Ascending aorta (tissue), 2 donors: ENCODE results near the gene KIAA1671. TPM values are rescaled to one million over a fixed set of nuclear protein-coding genes. Genes with fewer than 3 reads are reported as not detected.

Experiments
- DNase-seq, 2 donors: peaks; one replicate each; pipeline ENCODE4 v3.0.0-alpha.2; 2019; ENCODE audit warnings: low spot score in 2 of 2
- H3K27ac ChIP-seq, 2 donors: fragments of 200-600 bp; sonication (generic); one replicate each; pipeline ENCODE4 v1.5.1; 2016 to 2017; ENCODE audit warnings: mild to moderate bottlenecking in 1 of 2
- H3K27me3 ChIP-seq: fragments of 200-600 bp; sonication (generic); one replicate; pipeline ENCODE4 v1.5.1; 2017
- H3K36me3 ChIP-seq, 2 donors: fragments of 200-600 bp; sonication (generic); one replicate each; pipeline ENCODE4 v1.5.1; 2016
- H3K4me1 ChIP-seq, 2 donors: fragments of 200-600 bp; sonication (generic); one replicate each; pipeline ENCODE4 v1.5.1; 2016 to 2017; ENCODE audit warnings: mild to moderate bottlenecking in 1 of 2
- H3K4me3 ChIP-seq, 2 donors: fragments of 200-600 bp; sonication (generic); one replicate each; pipeline ENCODE4 v1.5.1; 2016 to 2017; ENCODE audit warnings: mild to moderate bottlenecking in 1 of 2
- H3K9me3 ChIP-seq, 2 donors: fragments of 200-600 bp; sonication (generic); one replicate each; pipeline ENCODE4 v1.5.1; 2016
- intact Hi-C: fragments of 100-400 bp; cut with DNase I; formaldehyde crosslinking; loops from one replicate; pipeline ENCODE4 v1.15.1; 2023
- total RNA-seq: library from RNA; depleted of rRNA; stranded (reverse); fragments of >200 nt; gene quantifications from one replicate; pipeline ENCODE4 v1.1.0, GENCODE V29; 2016
- TF ChIP-seq, protein P1 (sequence below), 3 experiments: fragments of 200-600 bp in 2 of 3; fragments of 450-650 bp in 1 of 3; sonication (generic) in 2 of 3; IDR thresholded peaks; one replicate each; pipeline ENCODE4 v1.5.1; 2016 to 2019; ENCODE audit warnings: antibody characterized with exemption in 3 of 3, mild to moderate bottlenecking in 1 of 3, moderate library complexity in 1 of 3

The KIAA1671 gene
- total RNA-seq, 1 donor from 2014 or later = 79.0 TPM

DNA sequence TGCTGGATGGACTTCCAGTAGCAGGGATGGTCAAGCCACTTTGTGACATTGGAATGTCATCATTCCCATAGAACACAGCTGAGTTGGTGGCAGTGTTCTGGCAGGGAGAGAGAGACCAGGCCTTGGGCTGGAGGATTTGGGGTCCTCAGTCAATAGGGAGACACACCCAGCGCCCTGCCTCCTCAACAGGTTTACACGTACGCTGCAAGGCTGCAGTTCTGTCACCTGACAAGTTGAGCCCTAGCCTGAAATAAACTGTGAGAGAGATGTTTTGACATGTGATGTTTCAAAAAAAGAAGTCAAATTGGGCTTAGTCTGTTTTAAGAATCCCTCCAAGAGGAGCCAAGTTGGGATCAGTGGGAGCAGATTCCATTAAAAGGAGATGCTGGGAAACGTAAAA is 204.2 kb downstream of the KIAA1671 start:
- H3K4me1 ChIP-seq = peaks cover 0 to 29% of the 10 kb centered on the region in 2 donors
- TF ChIP-seq, protein P1, sequence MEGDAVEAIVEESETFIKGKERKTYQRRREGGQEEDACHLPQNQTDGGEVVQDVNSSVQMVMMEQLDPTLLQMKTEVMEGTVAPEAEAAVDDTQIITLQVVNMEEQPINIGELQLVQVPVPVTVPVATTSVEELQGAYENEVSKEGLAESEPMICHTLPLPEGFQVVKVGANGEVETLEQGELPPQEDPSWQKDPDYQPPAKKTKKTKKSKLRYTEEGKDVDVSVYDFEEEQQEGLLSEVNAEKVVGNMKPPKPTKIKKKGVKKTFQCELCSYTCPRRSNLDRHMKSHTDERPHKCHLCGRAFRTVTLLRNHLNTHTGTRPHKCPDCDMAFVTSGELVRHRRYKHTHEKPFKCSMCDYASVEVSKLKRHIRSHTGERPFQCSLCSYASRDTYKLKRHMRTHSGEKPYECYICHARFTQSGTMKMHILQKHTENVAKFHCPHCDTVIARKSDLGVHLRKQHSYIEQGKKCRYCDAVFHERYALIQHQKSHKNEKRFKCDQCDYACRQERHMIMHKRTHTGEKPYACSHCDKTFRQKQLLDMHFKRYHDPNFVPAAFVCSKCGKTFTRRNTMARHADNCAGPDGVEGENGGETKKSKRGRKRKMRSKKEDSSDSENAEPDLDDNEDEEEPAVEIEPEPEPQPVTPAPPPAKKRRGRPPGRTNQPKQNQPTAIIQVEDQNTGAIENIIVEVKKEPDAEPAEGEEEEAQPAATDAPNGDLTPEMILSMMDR (IDR thresholded peaks at IDR 0.05) = no peak
- no peaks in the 10 kb centered on the region for H3K9me3 ChIP-seq
- H3K27me3 ChIP-seq = no peaks in the 10 kb centered on the region
- intact Hi-C loops = no loop called here
- H3K27ac ChIP-seq = no peak overlapping the region
- no peak for DNase-seq
- peaks cover 0 to 7% of the 10 kb centered on the region in 2 donors for H3K36me3 ChIP-seq
- no peak overlapping the region for H3K4me3 ChIP-seq

DNA sequence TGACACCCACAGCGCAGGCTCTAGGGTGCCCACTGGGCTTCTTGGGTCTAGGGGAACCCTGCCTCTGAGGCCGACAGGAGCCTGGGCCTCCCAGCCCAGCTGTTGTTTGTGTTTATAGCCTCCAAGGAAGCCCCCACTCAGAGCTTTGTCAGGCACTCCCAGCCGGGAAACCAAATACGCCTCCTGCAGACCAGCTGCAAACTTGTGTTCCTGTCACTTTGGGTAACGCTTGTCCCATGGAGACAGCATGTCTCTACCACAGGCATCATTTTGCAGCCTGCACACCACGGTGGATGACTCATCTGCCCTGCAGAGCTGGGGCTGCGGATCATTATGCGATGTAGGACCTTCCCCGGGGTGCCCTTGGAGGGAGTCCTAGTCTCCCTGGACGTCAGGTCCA is 206.5 kb downstream of the KIAA1671 start:
- Histone ChIP-seq H3K9me3 (no peaks in the 10 kb centered on the region), H3K27me3 (no peaks in the 10 kb centered on the region), H3K4me3 (no peak overlapping the region), H3K36me3 (peaks cover 0 to 7% of the 10 kb centered on the region in 2 donors), H3K27ac (no peak overlapping the region), H3K4me1 (peaks cover 0 to 22% of the 10 kb centered on the region in 2 donors)
- no peak for DNase-seq
- intact Hi-C loops = no loop called here
- TF ChIP-seq, protein P1 (IDR thresholded peaks at IDR 0.05) = no peak

GRCh38 chr22:25160120-25160996 is 207.8 kb downstream of the KIAA1671 start:
- intact Hi-C loops = no loop called here
- H3K4me1 ChIP-seq = peaks cover 2 to 17% of the 10 kb centered on the region in 2 donors
- DNase-seq = no peak

GRCh38 chr22:25161017-25161915 is 208.8 kb downstream of the KIAA1671 start:
- H3K36me3 ChIP-seq = peaks cover 0 to 7% of the 10 kb centered on the region in 2 donors
- TF ChIP-seq, protein P1 (IDR thresholded peaks at IDR 0.05) = no peak
- no peaks in the 10 kb centered on the region for H3K9me3 ChIP-seq
- peaks cover 2 to 25% of the 10 kb centered on the region in 2 donors for H3K4me1 ChIP-seq
- H3K27me3 ChIP-seq = no peaks in the 10 kb centered on the region
- intact Hi-C loops = no loop called here
- no peak overlapping the region for H3K27ac ChIP-seq
- no peak for DNase-seq
- no peak overlapping the region for H3K4me3 ChIP-seq

More at GRCh38 chr22:25160120-25160996, 207.8 kb downstream of the KIAA1671 start:
- Histone ChIP-seq H3K27ac (no peak overlapping the region), H3K4me3 (no peak overlapping the region), H3K27me3 (no peaks in the 10 kb centered on the region), H3K9me3 (no peaks in the 10 kb centered on the region), H3K36me3 (peaks cover 0 to 7% of the 10 kb centered on the region in 2 donors)
- TF ChIP-seq, protein P1 (IDR thresholded peaks at IDR 0.05) = no peak

GRCh38 chr22:25161916-25162530 is 209.5 kb downstream of the KIAA1671 start:
- DNase-seq = no peak
- Histone ChIP-seq H3K27ac (no peak overlapping the region), H3K9me3 (no peaks in the 10 kb centered on the region), H3K4me1 (peaks cover 2 to 18% of the 10 kb centered on the region in 2 donors), H3K27me3 (no peaks in the 10 kb centered on the region), H3K36me3 (peaks cover 0 to 7% of the 10 kb centered on the region in 2 donors), H3K4me3 (no peak overlapping the region)
- TF ChIP-seq, protein P1 (IDR thresholded peaks at IDR 0.05) = no peak
- intact Hi-C loops = no loop called here
